WTC11 (cell line): ENCODE data around the gene PDE5A. TPM values are rescaled to one million over a fixed set of nuclear protein-coding genes. Genes with fewer than 3 reads are reported as not detected.
A peak's percentile ranks its signal among the peaks of the same experiment; 100 is the strongest.

Experiments used
- ATAC-seq: fragments of 200-7000 bp; cut with Tn5 transposase; 2 replicates; pipeline ENCODE4 v1.10.0; 2021; ENCODE audit warnings: mild to moderate bottlenecking, moderate library complexity
- CTCF ChIA-PET: fragments of 300-600 bp; sonication (Branson Sonifier 250); formaldehyde crosslinking; loops from one replicate; lab custom pipeline; 2021; ENCODE audit warnings: antibody characterized with exemption; lab: Charles Lee
- POLR2A ChIA-PET: fragments of 350-600 bp; sonication (Branson Sonifier 250); formaldehyde crosslinking; loops from one replicate; lab custom pipeline; 2021; ENCODE audit warnings: antibody characterized with exemption; lab: Charles Lee
- DNase-seq: peaks from one replicate; pipeline ENCODE4 v3.0.0; 2021; ENCODE audit warnings: low spot score
- H3K27ac Mint-ChIP-seq: 2 replicates; pipeline ENCODE4 v1.8.0; 2021; ENCODE audit warnings: mixed read lengths
- H3K27me3 Mint-ChIP-seq: 2 replicates; pipeline ENCODE4 v1.8.0; 2021; ENCODE audit warnings: low read depth, mild to moderate bottlenecking, moderate library complexity, mixed read lengths
- H3K36me3 Mint-ChIP-seq: 2 replicates; pipeline ENCODE4 v1.8.0; 2021; ENCODE audit warnings: mixed read lengths
- H3K4me1 Mint-ChIP-seq: 2 replicates; pipeline ENCODE4 v1.8.0; 2022; ENCODE audit warnings: mixed read lengths
- H3K4me3 Mint-ChIP-seq: 2 replicates; pipeline ENCODE4 v1.8.0; 2021; ENCODE audit warnings: mild to moderate bottlenecking, moderate library complexity, mixed read lengths
- H3K9me3 Mint-ChIP-seq: 2 replicates; pipeline ENCODE4 v1.8.0; 2021; ENCODE audit warnings: mixed read lengths
- CBFB ChIP-seq: sonication (generic); formaldehyde crosslinking; IDR thresholded peaks from 2 replicates; pipeline ENCODE4 v1.8.1; 2022; ENCODE audit warnings: mild to moderate bottlenecking, low read depth, missing genetic modification reagents
- EMX1 ChIP-seq: fragments of 250-450 bp; sonication (Bioruptor Pico); IDR thresholded peaks from 2 replicates; pipeline ENCODE4 v1.8.0; 2021; ENCODE audit warnings: mild to moderate bottlenecking
- HMGA2 ChIP-seq: fragments of 250-450 bp; sonication (Bioruptor Pico); IDR thresholded peaks from 2 replicates; pipeline ENCODE4 v1.4.0; 2021; ENCODE audit warnings: mild to moderate bottlenecking, moderate library complexity
- IRF2 ChIP-seq: sonication (generic); formaldehyde crosslinking; IDR thresholded peaks from 2 replicates; pipeline ENCODE4 v1.8.0; 2022; ENCODE audit warnings: low read depth, missing genetic modification reagents, borderline replicate concordance
- JAZF1 ChIP-seq: fragments of 250-450 bp; sonication (Bioruptor Pico); IDR thresholded peaks from 2 replicates; pipeline ENCODE4 v1.9.0; 2021; ENCODE audit warnings: moderate library complexity, mild to moderate bottlenecking, inconsistent platforms
- MYBL2 ChIP-seq: sonication (generic); formaldehyde crosslinking; IDR thresholded peaks from 2 replicates; pipeline ENCODE4 v1.8.1; 2023; ENCODE audit warnings: mild to moderate bottlenecking, moderate library complexity, missing genetic modification reagents
- NFYB ChIP-seq: sonication (generic); formaldehyde crosslinking; conservative IDR thresholded peaks from 2 replicates; pipeline ENCODE4 v1.8.0; 2022; ENCODE audit warnings: low read depth, missing genetic modification reagents
- RORB ChIP-seq: fragments of 250-450 bp; sonication (Bioruptor Pico); IDR thresholded peaks from 2 replicates; pipeline ENCODE4 v1.9.0; 2021; ENCODE audit warnings: mild to moderate bottlenecking
- SMAD4 ChIP-seq: sonication (generic); formaldehyde crosslinking; IDR thresholded peaks from 2 replicates; pipeline ENCODE4 v1.8.0; 2022; ENCODE audit warnings: mild to moderate bottlenecking, missing genetic modification reagents
- SOX15 ChIP-seq: fragments of 250-450 bp; sonication (Bioruptor Pico); IDR thresholded peaks from 2 replicates; pipeline ENCODE4 v1.9.0; 2021; ENCODE audit warnings: mild to moderate bottlenecking
- SP1 ChIP-seq: sonication (generic); formaldehyde crosslinking; conservative IDR thresholded peaks from 2 replicates; pipeline ENCODE4 v1.8.1; 2022; ENCODE audit warnings: missing genetic modification reagents
- ZNF219 ChIP-seq: sonication (generic); formaldehyde crosslinking; IDR thresholded peaks from 2 replicates; pipeline ENCODE4 v1.8.0; 2023; ENCODE audit warnings: missing genetic modification reagents, mild to moderate bottlenecking, borderline replicate concordance
- ZNF317 ChIP-seq: sonication (generic); formaldehyde crosslinking; IDR thresholded peaks from 2 replicates; pipeline ENCODE4 v1.8.1; 2023; ENCODE audit warnings: low read depth, mild to moderate bottlenecking, moderate library complexity, missing genetic modification reagents, borderline replicate concordance
- ZNF416 ChIP-seq: fragments of 250-450 bp; sonication (Bioruptor Pico); IDR thresholded peaks from 2 replicates; pipeline ENCODE4 v1.9.0; 2021; ENCODE audit warnings: mild to moderate bottlenecking, inconsistent platforms
- ZNF423 ChIP-seq: fragments of 250-450 bp; sonication (Bioruptor Pico); IDR thresholded peaks from 2 replicates; pipeline ENCODE4 v2.1.2; 2022; ENCODE audit warnings: mild to moderate bottlenecking, moderate library complexity
- total RNA-seq: library from RNA; stranded (reverse); gene quantifications from 3 replicates; pipeline ENCODE4 v1.2.3, GENCODE V29; 2021
- TF ChIP-seq, protein P1 (sequence below): sonication (generic); formaldehyde crosslinking; IDR thresholded peaks from 2 replicates; pipeline ENCODE4 v1.8.0; 2022; ENCODE audit warnings: mild to moderate bottlenecking, missing genetic modification reagents
- TF ChIP-seq, protein P2 (sequence below): sonication (generic); formaldehyde crosslinking; IDR thresholded peaks from 2 replicates; pipeline ENCODE4 v1.8.0; 2023; ENCODE audit warnings: mild to moderate bottlenecking, missing genetic modification reagents
- TF ChIP-seq, protein P3 (sequence below): sonication (generic); formaldehyde crosslinking; IDR thresholded peaks from 2 replicates; pipeline ENCODE4 v1.8.1; 2023; ENCODE audit warnings: mild to moderate bottlenecking, missing genetic modification reagents, moderate library complexity
- TF ChIP-seq, protein P4 (sequence below): sonication (generic); formaldehyde crosslinking; IDR thresholded peaks from 2 replicates; pipeline ENCODE4 v1.8.0; 2022; ENCODE audit warnings: mild to moderate bottlenecking, missing genetic modification reagents

Gene PDE5A
- total RNA-seq, 1 experiment from 2014 or later, result 25.6 TPM

DNA sequence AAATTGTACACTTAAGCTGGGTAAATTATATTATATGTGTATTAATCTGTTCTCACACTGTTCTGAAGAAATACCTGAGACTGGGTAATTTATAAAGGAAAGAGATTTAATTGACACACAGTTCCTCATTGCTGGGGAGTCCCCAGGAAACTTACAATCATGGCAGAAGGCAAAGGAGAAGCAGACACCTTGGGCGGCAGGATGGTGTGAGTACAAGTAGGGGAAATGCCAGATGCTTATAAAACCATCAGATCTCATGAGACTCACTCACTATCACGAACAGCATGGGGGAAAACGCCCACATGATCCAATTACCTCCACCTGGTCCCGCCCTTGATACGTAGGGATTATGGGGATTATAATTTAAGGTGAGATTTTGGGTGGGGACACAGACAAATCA, 34.9 kb downstream of the PDE5A start:
- Mint-ChIP-seq H3K36me3 (peaks cover 12% of the 10 kb centered on the region), H3K27me3 (no peaks in the 10 kb centered on the region), H3K9me3 (peaks cover 5% of the 10 kb centered on the region), H3K4me1 (peaks cover 45% of the 10 kb centered on the region), H3K27ac (no peak overlapping the region), H3K4me3 (no peak overlapping the region)
- TF ChIP-seq, protein P1, sequence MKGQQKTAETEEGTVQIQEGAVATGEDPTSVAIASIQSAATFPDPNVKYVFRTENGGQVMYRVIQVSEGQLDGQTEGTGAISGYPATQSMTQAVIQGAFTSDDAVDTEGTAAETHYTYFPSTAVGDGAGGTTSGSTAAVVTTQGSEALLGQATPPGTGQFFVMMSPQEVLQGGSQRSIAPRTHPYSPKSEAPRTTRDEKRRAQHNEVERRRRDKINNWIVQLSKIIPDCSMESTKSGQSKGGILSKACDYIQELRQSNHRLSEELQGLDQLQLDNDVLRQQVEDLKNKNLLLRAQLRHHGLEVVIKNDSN, result no peak
- no peak for TF ChIP-seq SOX15
- DNase-seq, result no peak
- ChIA-PET POLR2A (no interaction called here), CTCF (interaction anchor here (1.0 kb wide), 1 partner anchor 33 kb away, joined by 5 read pairs; no protein-coding TSS in a partner anchor)
- ATAC-seq, result no peak

- Mint-ChIP-seq H3K36me3 (peaks cover 6% of the 10 kb centered on the region; the same call in 1 of the 2 replicates), H3K4me1 (peaks cover 38% of the 10 kb centered on the region), H3K27me3 (no peaks in the 10 kb centered on the region), H3K4me3 (no peak overlapping the region), H3K27ac (peak overlapping the region; percentile 34), H3K9me3 (no peaks in the 10 kb centered on the region)
- DNase-seq, result no peak
- TF ChIP-seq SMAD4 (CRISPR knock-in tag) (no peak), HMGA2 (CRISPR knock-in tag) (no peak), EMX1 (CRISPR knock-in tag) (no peak), JAZF1 (no peak), ZNF317 (no peak), CBFB (CRISPR knock-in tag) (no peak), IRF2 (CRISPR knock-in tag) (no peak), NFYB (no peak), RORB (CRISPR knock-in tag) (no peak), ZNF423 (no peak)
- TF ChIP-seq, protein P2, sequence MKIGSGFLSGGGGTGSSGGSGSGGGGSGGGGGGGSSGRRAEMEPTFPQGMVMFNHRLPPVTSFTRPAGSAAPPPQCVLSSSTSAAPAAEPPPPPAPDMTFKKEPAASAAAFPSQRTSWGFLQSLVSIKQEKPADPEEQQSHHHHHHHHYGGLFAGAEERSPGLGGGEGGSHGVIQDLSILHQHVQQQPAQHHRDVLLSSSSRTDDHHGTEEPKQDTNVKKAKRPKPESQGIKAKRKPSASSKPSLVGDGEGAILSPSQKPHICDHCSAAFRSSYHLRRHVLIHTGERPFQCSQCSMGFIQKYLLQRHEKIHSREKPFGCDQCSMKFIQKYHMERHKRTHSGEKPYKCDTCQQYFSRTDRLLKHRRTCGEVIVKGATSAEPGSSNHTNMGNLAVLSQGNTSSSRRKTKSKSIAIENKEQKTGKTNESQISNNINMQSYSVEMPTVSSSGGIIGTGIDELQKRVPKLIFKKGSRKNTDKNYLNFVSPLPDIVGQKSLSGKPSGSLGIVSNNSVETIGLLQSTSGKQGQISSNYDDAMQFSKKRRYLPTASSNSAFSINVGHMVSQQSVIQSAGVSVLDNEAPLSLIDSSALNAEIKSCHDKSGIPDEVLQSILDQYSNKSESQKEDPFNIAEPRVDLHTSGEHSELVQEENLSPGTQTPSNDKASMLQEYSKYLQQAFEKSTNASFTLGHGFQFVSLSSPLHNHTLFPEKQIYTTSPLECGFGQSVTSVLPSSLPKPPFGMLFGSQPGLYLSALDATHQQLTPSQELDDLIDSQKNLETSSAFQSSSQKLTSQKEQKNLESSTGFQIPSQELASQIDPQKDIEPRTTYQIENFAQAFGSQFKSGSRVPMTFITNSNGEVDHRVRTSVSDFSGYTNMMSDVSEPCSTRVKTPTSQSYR (CRISPR knock-in tag), result no peak
- TF ChIP-seq, protein P3, sequence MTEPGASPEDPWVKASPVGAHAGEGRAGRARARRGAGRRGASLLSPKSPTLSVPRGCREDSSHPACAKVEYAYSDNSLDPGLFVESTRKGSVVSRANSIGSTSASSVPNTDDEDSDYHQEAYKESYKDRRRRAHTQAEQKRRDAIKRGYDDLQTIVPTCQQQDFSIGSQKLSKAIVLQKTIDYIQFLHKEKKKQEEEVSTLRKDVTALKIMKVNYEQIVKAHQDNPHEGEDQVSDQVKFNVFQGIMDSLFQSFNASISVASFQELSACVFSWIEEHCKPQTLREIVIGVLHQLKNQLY, result no peak
- no peak for ATAC-seq
- POLR2A ChIA-PET, result no interaction called here
- CTCF ChIA-PET, result no interaction called here
Measured at GRCh38 chr4:119592830-119593229, 35.8 kb downstream of the PDE5A start.

DNA sequence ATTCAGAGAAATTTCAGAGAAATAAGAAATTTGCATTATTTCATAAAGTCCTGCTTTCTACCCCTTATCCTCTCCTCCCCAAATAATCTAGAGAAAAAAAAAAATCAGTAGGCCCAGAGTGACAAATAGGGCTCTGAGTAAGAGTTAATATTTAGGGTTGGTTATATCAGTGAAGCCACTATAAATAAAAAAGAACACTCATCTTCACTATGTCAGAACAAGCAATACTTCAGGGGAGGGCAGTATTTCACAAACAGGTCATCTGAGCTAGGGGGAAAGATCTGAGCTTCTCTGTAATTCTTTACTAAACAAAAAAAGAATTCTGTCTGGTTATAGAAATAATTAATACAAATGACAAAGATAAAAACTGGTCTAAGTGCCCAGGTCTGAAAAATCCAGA, 39.4 kb downstream of the PDE5A start:
- peaks cover 12% of the 10 kb centered on the region for H3K4me1 Mint-ChIP-seq
- no peak overlapping the region for H3K4me3 Mint-ChIP-seq
- DNase-seq (no peak), ATAC-seq (no peak)
- no peaks in the 10 kb centered on the region for H3K27me3 Mint-ChIP-seq
- peaks cover 8% of the 10 kb centered on the region for H3K36me3 Mint-ChIP-seq
- H3K27ac Mint-ChIP-seq, result no peak overlapping the region
- TF ChIP-seq, protein P4, sequence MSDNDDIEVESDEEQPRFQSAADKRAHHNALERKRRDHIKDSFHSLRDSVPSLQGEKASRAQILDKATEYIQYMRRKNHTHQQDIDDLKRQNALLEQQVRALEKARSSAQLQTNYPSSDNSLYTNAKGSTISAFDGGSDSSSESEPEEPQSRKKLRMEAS, result no peak
- no peak for TF ChIP-seq ZNF219 (CRISPR knock-in tag)
- no peak for TF ChIP-seq IRF2 (CRISPR knock-in tag)
- no peak for TF ChIP-seq SP1 (CRISPR knock-in tag)
- TF ChIP-seq ZNF416, result no peak
- TF ChIP-seq MYBL2 (CRISPR knock-in tag), result no peak
- TF ChIP-seq SOX15, result no peak
- TF ChIP-seq, protein P1, result no peak
- ChIA-PET POLR2A (interaction anchor here (0.5 kb wide), 1 partner anchor 20 kb away, joined by 3 read pairs; no protein-coding TSS in a partner anchor), CTCF (interaction anchor here (1.1 to 1.2 kb wide), 2 partner anchors 30 to 40 kb away, joined by 3 to 6 read pairs; partner anchors contain the start of gene PDE5A)
- no peaks in the 10 kb centered on the region for H3K9me3 Mint-ChIP-seq
